Measurements from ENCODE around the gene TRIM2.

The TRIM2 gene

DNA sequence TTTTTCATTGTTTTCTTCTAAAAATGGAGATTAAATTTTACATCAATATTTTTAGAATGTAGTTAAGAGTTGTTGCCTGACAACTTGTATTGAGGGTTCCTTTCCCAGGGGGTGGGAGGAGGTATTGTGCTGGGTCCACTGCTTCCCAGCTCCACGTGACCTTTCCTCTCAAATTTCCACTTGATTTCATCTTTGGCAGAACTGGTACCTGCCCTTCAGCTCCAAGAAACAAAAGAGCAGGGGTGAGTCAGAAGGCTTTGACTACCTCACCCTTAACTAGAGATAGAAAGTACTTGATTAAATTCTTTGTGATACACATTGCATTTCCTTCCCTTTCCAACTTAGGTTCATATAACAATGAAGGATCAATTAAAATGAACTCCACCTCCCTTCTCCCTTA, 19.7 kb downstream of the TRIM2 start:
- peaks cover 19% of the 10 kb centered on the region for H3K9me3 ChIP-seq (ENCODE audit: control insufficient read depth, insufficient read depth, low read length)
- TF ChIP-seq, protein P1, sequence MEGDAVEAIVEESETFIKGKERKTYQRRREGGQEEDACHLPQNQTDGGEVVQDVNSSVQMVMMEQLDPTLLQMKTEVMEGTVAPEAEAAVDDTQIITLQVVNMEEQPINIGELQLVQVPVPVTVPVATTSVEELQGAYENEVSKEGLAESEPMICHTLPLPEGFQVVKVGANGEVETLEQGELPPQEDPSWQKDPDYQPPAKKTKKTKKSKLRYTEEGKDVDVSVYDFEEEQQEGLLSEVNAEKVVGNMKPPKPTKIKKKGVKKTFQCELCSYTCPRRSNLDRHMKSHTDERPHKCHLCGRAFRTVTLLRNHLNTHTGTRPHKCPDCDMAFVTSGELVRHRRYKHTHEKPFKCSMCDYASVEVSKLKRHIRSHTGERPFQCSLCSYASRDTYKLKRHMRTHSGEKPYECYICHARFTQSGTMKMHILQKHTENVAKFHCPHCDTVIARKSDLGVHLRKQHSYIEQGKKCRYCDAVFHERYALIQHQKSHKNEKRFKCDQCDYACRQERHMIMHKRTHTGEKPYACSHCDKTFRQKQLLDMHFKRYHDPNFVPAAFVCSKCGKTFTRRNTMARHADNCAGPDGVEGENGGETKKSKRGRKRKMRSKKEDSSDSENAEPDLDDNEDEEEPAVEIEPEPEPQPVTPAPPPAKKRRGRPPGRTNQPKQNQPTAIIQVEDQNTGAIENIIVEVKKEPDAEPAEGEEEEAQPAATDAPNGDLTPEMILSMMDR (IDR thresholded peaks at IDR 0.05; ENCODE audit: low read depth, low read length, poor library complexity, severe bottlenecking): no peak
- no peak for TF ChIP-seq EZH2phosphoT487 (IDR thresholded peaks at IDR 0.05; ENCODE audit: borderline replicate concordance, low read length)
- H3K4me1 ChIP-seq (ENCODE audit: control insufficient read depth, low read length): peaks cover 18% of the 10 kb centered on the region
- H3K4me2 ChIP-seq (ENCODE audit: low read length): peak overlapping the region; percentile 91
- peaks cover 24% of the 10 kb centered on the region for H3K27me3 ChIP-seq (ENCODE audit: control insufficient read depth, low read length)
- no peaks in the 10 kb centered on the region for H3K79me2 ChIP-seq (ENCODE audit: control insufficient read depth, low read length)
- H3K9me2 ChIP-seq (replicated peaks; ENCODE audit: control insufficient read depth, low read length): no peaks in the 10 kb centered on the region
- H3F3A ChIP-seq (ENCODE audit: control insufficient read depth, insufficient read depth): peaks cover 8% of the 10 kb centered on the region
- no peak overlapping the region for H3K27ac ChIP-seq (ENCODE audit: low read depth, low read length)
- H4K20me1 ChIP-seq (ENCODE audit: control insufficient read depth, insufficient read depth, low read depth, low read length): no peaks in the 10 kb centered on the region
- no peak overlapping the region for H3K4me3 ChIP-seq (ENCODE audit: low read length)
- no peaks in the 10 kb centered on the region for H3K36me3 ChIP-seq (ENCODE audit: control insufficient read depth, low read length)

DNA sequence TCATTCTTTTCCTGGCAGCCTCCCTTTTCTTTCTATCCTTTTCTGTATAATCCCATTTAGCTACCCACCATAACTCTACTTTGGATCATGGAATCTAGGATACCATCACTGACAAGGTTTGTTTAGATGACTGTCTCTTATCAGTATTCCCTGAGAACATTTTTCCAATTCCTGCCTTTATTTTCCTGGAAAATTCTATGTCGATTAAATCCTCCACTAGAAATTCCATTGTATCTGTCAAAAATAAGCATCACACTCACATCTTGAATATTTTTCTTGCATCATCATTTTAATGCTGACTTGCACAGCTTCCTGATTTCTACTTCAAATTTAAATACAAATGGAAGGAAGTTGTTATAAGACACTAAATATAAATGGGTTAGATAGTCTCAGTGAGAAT, 20.2 kb downstream of the TRIM2 start:
- no peaks in the 10 kb centered on the region for H4K20me1 ChIP-seq (ENCODE audit: control insufficient read depth, insufficient read depth, low read depth, low read length)
- H3K27me3 ChIP-seq (ENCODE audit: control insufficient read depth, low read length): peaks cover 24% of the 10 kb centered on the region
- peaks cover 8% of the 10 kb centered on the region for H3F3A ChIP-seq (ENCODE audit: control insufficient read depth, insufficient read depth)
- H3K4me2 ChIP-seq (ENCODE audit: low read length): no peak overlapping the region
- peaks cover 19% of the 10 kb centered on the region for H3K9me3 ChIP-seq (ENCODE audit: control insufficient read depth, insufficient read depth, low read length)
- no peak overlapping the region for H3K27ac ChIP-seq (ENCODE audit: low read depth, low read length)
- no peaks in the 10 kb centered on the region for H3K9me2 ChIP-seq (replicated peaks; ENCODE audit: control insufficient read depth, low read length)
- H3K36me3 ChIP-seq (ENCODE audit: control insufficient read depth, low read length): no peaks in the 10 kb centered on the region
- H3K4me1 ChIP-seq (ENCODE audit: control insufficient read depth, low read length): peaks cover 18% of the 10 kb centered on the region
- TF ChIP-seq, protein P1 (IDR thresholded peaks at IDR 0.05; ENCODE audit: low read depth, low read length, poor library complexity, severe bottlenecking): no peak
- no peak for TF ChIP-seq EZH2phosphoT487 (IDR thresholded peaks at IDR 0.05; ENCODE audit: borderline replicate concordance, low read length)
- no peaks in the 10 kb centered on the region for H3K79me2 ChIP-seq (ENCODE audit: control insufficient read depth, low read length)
- no peak overlapping the region for H3K4me3 ChIP-seq (ENCODE audit: low read length)

DNA sequence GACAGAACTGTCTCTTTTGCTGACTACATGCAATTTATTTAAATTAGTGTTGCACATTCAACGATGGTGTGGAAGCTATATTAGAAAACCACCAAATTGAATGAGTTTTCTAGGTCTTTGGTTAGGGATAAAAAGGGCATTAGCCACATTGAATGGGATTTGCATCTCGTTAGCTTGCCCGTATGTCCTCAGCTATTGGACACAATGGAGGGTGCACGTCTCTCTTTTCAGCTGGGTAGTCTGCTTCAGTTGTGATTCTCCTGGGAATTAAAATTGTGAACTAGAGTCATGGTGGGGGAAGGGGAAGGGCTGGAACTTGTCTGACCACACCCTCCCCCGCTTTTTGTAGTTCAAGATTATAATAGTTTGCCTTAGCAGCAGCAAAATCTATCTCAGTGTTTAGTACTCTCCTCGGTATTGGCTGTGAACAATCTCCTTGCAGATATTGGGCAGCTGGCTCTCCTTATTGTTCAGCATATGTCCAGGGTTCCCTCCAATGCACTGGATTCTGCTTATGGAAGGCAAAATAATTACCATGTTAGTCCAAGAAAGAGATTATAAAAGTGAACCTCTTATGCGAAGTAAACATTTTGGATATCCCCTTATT, 23.3 kb downstream of the TRIM2 start:
- TF ChIP-seq, protein P1 (IDR thresholded peaks at IDR 0.05; ENCODE audit: low read depth, low read length, poor library complexity, severe bottlenecking): no peak
- TF ChIP-seq EZH2phosphoT487 (IDR thresholded peaks at IDR 0.05; ENCODE audit: borderline replicate concordance, low read length): no peak
- no peaks in the 10 kb centered on the region for H3K79me2 ChIP-seq (ENCODE audit: control insufficient read depth, low read length)
- H4K20me1 ChIP-seq (ENCODE audit: control insufficient read depth, insufficient read depth, low read depth, low read length): no peaks in the 10 kb centered on the region
- H3K9me2 ChIP-seq (replicated peaks; ENCODE audit: control insufficient read depth, low read length): no peaks in the 10 kb centered on the region
- H3K4me3 ChIP-seq (ENCODE audit: low read length): no peak overlapping the region
- H3K4me2 ChIP-seq (ENCODE audit: low read length): no peak overlapping the region
- H3K36me3 ChIP-seq (ENCODE audit: control insufficient read depth, low read length): no peaks in the 10 kb centered on the region
- peaks cover 12% of the 10 kb centered on the region for H3K4me1 ChIP-seq (ENCODE audit: control insufficient read depth, low read length)
- no peak overlapping the region for H3K27ac ChIP-seq (ENCODE audit: low read depth, low read length)
- peaks cover 21% of the 10 kb centered on the region for H3K27me3 ChIP-seq (ENCODE audit: control insufficient read depth, low read length)
- peaks cover 16% of the 10 kb centered on the region for H3K9me3 ChIP-seq (ENCODE audit: control insufficient read depth, insufficient read depth, low read length)
- no peaks in the 10 kb centered on the region for H3F3A ChIP-seq (ENCODE audit: control insufficient read depth, insufficient read depth)

All from DOHH2 (cell line).